Esophagus muscularis mucosa (tissue), 4 donors: ENCODE data around the gene YIPF2.

Experiments used
- EP300 ChIP-seq: sonication (generic); formaldehyde crosslinking; IDR thresholded peaks from one replicate; pipeline ENCODE4 v1.6.1; 2017; ENCODE audit warnings: antibody characterized with exemption
- POLR2AphosphoS5 ChIP-seq, 2 donors: sonication (generic); formaldehyde crosslinking; IDR thresholded peaks; one replicate each; pipeline ENCODE4 v1.6.1; 2017; ENCODE audit warnings: antibody characterized with exemption in 2 of 2
- TF ChIP-seq, protein P1 (sequence below), 3 experiments: fragments of 200-600 bp in 2 of 3; fragments of 450-650 bp in 1 of 3; sonication (generic) in 2 of 3; IDR thresholded peaks; one replicate each; pipeline ENCODE4 v1.5.1; 2017 to 2019; ENCODE audit warnings: antibody characterized with exemption in 3 of 3, mild to moderate bottlenecking in 2 of 3, moderate library complexity in 1 of 3

DNA sequence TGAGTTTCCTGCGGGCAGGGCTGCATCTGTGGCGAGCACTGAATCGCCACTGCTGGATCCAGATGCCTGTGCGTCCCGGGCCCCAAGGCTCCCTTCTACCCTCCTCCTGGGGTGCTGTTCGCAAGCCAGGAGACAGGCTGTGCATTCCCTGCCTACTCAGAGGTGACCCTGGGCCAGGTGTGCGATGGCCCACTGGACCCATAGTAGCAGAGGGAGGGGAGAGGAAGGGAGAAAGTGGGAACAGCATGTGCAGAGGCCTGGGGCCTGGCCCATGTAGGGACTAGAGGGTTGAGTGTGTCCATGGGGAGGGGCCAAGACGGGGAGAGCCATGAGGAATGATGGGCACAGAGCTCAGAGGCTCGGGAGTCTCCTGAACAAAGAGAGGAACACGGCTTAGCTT lies 29.8 kb downstream of the YIPF2 start:
- no peak for TF ChIP-seq EP300
- TF ChIP-seq, protein P1, sequence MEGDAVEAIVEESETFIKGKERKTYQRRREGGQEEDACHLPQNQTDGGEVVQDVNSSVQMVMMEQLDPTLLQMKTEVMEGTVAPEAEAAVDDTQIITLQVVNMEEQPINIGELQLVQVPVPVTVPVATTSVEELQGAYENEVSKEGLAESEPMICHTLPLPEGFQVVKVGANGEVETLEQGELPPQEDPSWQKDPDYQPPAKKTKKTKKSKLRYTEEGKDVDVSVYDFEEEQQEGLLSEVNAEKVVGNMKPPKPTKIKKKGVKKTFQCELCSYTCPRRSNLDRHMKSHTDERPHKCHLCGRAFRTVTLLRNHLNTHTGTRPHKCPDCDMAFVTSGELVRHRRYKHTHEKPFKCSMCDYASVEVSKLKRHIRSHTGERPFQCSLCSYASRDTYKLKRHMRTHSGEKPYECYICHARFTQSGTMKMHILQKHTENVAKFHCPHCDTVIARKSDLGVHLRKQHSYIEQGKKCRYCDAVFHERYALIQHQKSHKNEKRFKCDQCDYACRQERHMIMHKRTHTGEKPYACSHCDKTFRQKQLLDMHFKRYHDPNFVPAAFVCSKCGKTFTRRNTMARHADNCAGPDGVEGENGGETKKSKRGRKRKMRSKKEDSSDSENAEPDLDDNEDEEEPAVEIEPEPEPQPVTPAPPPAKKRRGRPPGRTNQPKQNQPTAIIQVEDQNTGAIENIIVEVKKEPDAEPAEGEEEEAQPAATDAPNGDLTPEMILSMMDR (IDR thresholded peaks at IDR 0.05) = no peak
- TF ChIP-seq POLR2AphosphoS5 (IDR thresholded peaks at IDR 0.05) = no peak
